HG03103 (cell line): ENCODE results near the gene NBPF10.
"Not testable (repeated sequence)": the region's sequence is repeated elsewhere in the genome, so short reads cannot be mapped to it uniquely, and the experiment has no call there.

Experiments
- ATAC-seq: cut with Tn5 transposase; IDR thresholded peaks from one replicate; pipeline ENCODE4 v1.9.1; 2021; ENCODE audit warnings: low read depth; ENCODE audit not compliant: unreplicated experiment

Gene NBPF10

GRCh38 chr1:146144465-146144864 is at the start of gene NBPF10:
TSS of gene NBPF10 (minus strand) at chr1:146144804. CDS start at chr1:146144769, 35 bp downstream.
- not testable (repeated sequence) for ATAC-seq

- ATAC-seq = not testable (repeated sequence)
These were observed 29.9 kb upstream of the NBPF10 start for GRCh38 chr1:146174531-146174930.

- not testable (repeated sequence) for ATAC-seq
These were observed 23.1 kb upstream of the NBPF10 start for GRCh38 chr1:146167740-146168139.

- not testable (repeated sequence) for ATAC-seq
These were observed 22.7 kb upstream of the NBPF10 start for GRCh38 chr1:146167273-146167672.
